HG03039 (cell line): Measurements from ENCODE around the gene FRY.

Experiments used
- ATAC-seq: cut with Tn5 transposase; IDR thresholded peaks from one replicate; pipeline ENCODE4 v1.9.1; 2021; ENCODE audit warnings: mild to moderate bottlenecking, moderate library complexity; ENCODE audit not compliant: unreplicated experiment

Gene FRY

DNA sequence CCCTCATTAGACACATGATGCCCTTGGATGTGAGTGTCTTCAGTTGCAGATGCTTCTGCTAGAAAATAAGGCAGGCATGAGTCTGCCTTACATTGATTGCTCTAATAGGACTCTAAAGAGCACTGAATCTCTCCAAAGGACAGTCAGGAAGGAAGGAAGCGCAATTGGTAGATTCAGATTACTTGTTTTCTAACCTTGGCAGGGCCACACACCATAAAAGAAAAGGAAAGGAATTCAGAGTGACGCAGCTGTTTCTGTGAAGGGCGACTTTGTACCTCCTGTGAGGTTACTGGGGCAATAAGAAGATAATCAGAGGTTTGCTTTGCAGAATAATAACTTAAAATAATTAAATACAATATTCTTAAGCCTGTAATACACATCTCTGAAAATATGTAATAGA, 48.0 kb downstream of the FRY start:
- no peak for ATAC-seq

DNA sequence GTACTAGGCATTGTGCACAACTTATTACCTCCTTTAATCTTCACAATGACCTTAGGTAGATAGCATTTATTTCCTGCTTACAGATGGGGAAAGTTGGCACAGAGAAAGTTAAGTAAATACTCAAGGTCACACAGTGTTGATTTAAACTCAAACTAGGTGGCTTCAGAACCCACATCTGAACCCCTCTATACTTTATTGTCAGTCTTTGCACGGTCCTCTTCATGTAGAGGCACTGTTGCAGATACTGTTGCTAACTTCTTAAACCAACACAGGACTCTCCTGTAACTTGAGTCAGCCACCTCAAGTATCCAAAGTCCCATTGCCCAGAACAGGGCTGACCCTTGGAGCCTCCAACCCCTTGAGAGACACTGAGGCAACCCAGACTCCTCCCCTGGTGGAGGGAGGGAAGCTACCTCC, 48.8 kb downstream of the FRY start:
- ATAC-seq, result no peak

DNA sequence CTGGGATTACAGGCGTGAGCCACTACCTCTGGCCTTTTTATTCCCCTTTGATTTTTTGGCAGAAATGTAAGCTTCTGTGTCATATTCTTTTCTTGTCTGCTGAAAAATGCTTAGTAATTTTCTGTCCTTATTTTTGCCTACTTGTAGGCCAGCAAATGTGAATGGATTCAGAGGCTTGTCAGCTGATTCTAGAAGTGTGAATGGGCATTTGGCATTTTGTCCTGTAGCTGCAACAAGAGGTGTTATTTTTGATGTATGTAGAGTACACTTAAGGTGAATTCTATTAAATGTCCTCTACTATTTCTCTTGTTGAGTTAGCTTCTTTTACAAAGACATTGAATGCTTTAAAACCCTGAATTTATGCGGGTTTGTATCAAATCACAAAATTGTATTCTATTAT, 50.0 kb downstream of the FRY start:
- ATAC-seq, result no peak

DNA sequence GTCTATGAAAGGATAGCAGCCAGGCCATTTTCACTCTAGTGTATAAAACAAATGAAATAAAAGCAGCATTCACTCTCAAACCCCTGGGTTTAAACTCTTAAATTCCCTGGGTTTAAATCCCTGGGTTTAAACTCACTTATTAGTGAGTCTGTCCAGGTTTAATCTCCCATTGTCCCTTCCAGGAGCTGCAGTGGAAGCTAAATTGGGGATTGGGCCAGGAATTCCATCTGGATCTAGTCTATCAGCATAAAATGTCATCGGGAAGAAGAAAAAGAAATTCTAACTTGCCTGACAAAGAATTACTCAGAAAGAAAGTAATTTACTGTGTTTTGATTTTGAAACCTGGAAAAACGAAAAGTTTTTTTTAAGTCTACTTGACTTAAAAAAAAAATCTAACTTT, 54.8 kb downstream of the FRY start:
- no peak for ATAC-seq

DNA sequence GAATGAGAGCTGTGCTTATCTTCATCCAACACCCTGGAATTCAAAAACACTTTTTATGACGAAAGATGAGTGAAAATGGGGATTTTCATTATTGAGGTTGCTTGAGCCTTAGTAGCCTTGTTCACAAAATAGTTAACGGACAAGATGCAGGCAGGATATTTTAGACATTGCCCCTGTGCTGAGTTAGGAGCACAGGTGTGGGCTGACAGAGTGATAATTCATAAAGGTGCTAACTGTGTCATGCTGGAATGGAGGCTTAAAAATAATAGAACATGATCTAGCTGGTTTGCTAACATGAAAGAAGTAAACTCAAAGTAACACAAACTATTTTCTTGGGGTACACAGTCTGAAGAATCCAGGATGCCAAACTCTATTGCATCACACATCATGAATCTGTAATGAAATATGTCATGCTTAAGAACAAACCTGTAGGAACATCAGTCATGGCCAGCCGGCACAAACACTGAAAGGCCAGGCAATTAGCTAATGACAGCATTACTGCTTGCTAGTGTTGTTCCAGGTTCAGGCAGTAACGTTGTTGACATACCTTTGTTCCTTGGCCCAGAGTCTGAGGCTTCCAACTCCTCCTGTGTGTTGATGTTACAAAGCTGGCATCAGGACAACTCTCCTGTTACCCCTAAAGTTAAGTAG, 55.3 kb downstream of the FRY start:
- ATAC-seq, result no peak

DNA sequence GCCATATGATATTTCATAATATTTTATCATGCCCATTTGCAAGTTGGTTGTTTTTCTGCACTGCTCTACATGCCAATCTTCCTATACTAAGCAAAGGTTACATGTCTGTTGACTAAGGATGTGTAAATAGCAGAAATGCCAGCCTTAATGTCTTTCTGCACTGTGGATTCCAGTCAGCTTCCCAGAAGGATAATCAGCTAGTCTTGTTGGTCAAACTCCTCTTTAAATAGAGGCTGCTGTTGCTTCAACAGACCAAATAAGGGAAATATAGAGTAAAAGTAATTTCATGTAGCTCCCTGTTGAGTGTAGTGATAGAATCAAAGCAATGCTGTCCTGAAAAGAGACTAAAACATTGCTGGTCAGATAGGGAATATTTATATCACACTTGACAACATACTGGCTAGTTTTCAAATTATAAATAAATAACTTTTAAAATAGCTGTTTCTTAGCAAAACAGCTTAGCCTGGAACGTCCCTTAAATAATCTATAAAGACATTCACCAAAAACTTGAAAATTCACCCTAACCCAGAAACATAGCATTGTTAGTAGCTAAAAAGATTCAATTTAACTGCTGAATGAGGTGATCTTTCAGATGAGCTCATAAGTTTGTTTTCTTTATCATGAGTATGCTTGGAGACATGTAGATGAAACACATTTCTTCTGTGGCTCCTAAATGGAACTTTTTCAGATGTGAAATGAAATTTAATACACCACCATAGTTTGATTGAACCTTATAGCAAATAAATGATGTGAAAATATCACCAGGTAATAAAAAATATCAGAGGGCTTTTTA, 56.6 kb downstream of the FRY start:
- no peak for ATAC-seq

DNA sequence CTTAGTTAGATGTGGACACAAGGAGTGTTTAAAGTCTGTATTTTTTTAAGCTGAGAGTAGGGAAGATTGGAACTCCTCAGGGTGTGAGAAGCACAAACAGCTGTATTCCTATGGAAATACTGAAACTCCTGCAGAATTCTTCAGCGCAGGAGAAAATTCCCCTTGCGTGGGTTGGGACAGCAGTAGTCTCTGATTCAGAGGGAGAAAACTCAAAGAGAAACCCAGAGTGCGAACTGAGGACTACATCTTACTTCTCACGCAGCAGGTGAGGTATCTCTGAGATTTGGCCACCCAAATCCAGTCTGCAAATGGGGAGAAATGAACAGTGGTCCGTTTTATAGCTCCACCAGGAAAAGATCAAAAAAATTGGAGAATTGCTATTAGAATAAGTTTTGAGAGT, 60.9 kb downstream of the FRY start:
- no peak for ATAC-seq

DNA sequence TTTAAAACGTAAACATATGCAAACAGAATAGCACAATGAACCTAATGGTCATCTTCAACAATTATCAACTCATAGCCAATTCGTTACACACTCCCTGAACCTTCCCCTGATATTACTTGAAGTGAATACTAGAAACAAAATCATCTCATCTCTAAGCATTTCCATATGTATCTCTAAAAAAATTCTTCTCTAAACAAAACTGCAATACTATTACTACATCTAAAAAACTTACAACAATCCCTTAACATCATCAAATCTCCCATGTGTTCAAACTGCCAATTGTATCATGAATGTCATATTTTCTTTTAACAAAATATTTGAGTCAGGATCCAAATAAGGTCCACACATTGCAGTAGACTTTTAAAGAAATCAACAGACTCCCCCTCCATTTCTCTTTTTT, 61.4 kb downstream of the FRY start:
- no peak for ATAC-seq

DNA sequence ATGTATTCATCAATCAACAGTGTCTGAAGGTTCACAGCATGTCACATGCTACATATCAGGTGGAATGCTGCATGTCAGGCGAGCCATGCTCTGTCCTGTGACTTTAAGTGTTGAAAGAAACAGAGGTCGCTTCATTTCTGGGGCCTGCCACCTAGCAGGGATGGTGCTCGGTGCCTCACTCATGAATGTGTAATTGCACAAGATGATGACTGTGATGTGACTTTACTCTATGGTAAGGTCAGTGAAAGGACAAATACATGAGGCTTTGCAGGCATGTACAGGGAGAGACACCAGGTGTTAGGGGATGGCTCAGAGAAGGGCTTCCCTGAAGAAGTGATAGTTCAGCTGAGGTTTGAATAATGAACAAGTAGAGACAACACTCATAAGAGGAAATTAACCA, 66.7 kb downstream of the FRY start:
- ATAC-seq, result no peak

DNA sequence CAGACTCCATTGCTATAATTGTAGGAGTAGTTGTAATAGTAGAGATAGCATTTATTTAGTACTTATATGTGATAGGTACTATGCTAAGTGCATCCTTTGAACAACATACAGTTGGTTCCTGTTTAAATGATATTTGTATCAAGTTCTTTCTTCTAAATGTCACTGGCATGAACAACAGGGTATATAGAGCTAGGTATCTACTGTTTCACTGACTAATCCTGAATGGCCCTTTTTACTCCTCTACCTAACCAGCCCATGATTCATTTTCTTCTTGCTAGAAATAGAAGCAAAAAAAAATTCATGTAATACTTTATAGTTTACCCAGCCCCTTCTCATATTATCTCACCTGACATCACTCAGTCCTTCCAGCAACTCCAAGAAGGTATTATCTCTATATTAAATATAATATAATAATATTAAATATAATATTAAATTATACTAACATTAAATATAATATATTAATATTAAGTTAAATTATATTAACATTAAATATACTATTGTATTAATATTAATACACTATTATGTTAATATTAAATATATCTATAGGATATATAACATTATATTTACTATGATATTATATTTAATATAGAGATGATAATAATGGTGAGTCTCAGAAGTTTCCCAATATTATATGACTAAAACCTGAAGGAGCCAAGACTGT, 74.2 kb downstream of the FRY start:
- ATAC-seq, result no peak

DNA sequence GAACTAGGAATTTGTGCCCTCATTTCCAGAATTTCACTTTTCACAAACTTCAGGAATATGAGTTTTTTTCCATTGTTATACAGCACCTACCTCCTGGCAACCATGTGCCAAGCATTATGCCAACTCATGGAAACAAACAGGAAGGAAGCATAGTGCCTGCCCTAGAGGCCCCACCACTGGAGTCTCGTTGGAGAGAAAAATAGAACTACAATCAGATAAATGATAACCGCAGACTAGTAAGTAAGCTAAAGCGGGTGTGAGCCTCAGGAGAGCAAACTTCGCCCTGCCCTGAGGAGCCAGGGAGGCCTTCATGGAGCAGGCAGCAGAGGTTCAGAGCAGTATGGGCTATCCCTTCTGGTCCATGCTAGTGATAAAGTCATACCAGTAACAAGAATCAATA, 75.9 kb downstream of the FRY start:
- ATAC-seq, result no peak

DNA sequence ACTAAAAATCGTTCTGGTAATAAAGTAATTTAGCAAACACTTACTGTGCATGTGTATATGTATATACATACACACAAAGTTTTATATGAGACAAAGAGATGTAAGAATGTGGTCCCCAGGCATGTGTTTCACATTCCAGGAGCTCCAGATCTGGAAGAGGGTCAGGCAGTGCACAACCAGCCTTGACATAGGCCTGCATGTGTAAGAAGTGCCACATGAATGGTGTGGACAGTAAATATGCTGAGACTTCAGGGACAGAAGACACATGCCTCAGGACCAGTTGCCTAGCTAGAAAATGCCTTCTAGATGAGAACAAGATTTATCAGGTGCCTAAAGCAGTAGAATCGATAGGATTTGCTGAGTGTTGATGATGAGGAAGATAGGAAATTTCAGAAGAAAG, 76.4 kb downstream of the FRY start:
- ATAC-seq, result no peak

DNA sequence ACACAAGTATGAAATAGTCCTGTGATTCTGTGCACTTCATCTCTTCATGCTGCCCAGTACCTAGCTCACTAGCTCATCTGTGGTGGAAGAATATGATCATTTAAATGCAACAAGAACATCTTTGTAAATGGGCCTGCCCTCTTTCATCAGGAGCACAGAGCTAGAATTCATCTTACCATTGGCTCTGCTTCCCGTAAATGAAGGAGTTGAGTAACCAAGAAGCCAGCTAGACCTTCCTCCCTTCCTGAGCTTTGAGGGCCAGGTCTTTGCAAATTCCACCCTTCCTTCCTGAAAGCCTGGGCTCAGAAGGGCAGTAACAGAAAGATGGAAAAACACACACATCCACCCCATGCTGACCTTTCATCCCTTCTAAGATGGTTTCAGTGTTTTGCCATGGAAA, 82.0 kb downstream of the FRY start:
- ATAC-seq, result no peak

DNA sequence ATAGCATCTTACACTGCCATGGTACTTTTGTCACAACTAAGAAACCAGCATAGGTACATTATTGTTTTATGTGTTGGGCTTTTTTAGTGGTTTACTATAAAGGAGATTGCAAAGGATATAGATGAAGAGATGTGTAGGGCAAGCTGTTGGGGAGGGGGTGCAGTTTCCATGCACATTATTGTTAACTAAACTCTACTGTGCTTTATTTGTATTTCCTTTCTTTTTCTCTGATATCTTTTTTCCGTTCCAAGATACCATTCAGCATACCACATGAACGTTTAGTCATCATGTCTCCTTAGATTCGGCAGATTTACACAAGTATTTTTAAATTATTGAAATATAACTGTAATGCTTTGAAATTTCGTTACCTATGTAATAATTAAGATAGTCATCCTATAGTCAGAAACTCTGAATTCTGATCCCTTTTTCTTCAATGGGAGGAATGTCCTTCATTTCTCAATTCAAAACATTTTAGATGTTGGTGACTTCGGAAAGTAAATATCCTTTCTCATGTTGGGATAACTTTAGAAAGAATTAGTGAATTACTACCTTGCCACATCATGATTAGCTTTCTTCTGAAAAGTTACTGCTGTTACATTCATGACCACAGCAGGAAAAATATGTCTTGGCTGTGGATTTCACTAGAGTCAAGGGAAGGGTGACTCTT, 82.8 kb downstream of the FRY start:
- ATAC-seq, result no peak

DNA sequence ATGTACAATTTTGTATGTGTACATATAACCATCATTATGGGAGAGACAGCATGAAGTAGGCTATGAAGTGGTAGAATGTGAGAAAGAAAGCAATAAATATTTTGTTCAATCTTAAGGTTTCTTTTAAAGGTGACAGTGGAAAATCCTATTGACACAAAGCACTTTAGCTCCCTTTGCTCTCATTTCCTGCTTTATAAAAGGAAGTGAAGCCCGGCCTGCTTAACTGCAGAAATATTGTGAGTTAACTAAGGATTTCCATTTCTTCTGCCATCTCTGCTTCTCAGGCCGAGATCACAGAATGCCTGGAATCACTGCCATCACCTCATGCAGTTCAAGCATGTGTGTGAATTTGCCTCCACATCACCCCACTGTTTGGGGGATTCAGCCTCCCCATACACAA, 83.5 kb downstream of the FRY start:
- ATAC-seq, result no peak

DNA sequence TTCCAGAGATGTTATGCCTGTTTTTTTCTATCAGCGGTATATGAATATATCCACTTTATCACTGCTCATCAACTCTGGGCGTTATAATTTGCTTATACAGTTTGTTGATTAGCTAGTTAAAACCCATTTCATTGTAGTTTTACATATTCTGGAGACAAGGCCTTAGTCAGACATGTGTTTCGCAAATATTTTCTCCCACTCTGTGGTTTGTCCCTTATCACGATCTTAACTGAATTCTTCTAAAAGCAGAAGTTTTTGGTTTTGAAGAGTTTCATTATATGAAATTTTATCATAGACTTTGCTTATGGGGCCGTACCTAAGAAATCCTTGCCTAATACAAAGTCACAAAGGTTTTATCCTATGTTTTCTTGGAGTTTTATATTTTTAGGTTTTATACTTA, 84.6 kb downstream of the FRY start:
- ATAC-seq, result no peak

DNA sequence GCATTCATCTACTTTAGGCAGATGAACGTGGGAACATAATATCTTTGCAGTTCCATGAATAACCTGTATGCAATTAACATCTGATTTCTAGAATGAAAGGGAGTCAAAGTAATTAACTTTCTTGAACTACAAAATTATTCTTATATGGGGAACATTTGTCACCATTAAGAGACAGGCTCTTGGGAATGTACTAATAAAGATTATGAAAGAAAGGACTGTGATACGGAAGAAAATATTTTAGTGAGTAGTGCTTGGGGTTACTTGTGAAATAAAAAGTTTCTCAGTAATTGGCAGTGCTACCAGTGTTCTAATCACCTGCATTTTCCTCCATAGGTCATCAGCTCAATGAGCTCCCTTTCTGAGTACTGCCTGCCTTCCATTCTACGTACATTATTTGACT, 85.4 kb downstream of the FRY start:
- ATAC-seq, result no peak

DNA sequence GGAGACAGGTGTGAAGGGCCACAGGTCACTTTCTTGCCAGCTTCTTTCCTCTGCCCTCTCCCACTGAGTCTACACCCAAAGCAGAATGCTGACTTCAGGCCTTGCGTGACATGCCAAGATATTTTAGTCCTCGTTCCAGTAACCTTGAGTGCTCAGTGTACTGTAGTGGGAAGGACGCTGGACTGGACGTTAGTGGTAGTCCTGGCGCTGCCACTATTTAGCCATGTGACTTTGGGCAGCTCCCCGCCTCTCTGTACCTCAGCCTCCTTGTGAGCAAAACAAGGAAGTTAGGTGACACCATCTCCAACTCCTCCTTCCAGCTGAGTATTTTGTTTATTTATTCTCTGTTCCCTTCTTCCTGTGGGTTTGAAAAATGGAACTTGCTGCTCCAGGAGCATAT, 86.1 kb downstream of the FRY start:
- ATAC-seq, result no peak

DNA sequence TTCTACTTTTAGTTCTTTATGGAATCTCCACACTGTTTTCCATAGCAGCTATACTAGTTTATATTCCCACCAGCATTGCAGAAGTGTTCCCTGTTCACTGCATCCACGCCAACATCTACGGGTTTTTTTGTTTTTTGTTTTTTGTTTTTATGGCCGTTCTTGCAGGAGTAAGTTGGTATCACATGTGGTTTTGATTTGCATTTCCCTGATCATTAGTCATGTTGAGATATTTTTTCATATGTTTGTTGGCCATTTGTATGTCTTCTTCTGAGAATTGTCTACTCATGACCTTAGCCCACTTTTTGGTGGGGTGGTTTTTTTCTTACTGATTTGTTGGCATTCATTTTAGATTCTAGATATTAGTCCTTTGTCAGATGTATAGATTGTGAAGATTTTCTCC, 89.7 kb downstream of the FRY start:
- no peak for ATAC-seq

DNA sequence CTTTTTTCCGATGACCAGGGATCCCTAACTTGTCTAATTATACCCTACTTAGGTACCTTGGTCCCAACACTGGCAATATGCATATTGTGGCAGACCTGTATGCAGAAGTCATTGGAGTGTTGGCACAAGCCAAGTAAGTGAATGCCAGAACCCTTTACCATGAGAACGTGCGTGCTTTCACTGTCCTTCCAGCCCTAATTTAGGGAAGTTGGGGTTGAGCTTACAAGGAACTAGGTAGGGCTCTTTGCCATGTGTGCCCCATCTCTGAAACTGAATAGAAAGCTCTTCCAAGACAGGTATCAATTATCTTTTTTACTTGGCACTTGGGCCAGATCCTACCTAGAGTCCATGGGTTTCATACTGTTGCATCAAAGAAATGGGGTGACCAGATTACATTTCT, 93.2 kb downstream of the FRY start:
- ATAC-seq, result no peak

DNA sequence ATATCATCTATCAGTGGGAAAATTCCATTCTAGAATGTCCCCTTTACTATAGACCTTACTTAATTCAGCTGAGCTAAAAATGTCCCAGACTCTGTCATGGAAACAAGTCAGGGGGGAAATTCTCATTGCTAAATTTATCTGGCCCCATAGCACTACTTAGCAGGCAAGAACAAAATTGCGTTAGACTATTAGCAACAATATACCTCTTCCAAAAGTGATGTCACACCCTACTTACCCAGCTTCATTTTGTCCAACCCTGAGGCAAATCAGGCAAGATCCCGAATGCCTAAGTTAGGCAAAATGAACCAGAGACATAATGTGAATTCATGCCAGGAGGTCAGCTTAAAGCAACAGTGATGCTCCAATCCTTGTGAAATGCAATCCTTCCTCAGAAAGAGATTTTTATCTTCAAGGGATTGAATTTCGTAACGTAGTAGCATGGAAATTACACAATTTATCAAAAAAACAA, 93.7 kb downstream of the FRY start:
- no peak for ATAC-seq

DNA sequence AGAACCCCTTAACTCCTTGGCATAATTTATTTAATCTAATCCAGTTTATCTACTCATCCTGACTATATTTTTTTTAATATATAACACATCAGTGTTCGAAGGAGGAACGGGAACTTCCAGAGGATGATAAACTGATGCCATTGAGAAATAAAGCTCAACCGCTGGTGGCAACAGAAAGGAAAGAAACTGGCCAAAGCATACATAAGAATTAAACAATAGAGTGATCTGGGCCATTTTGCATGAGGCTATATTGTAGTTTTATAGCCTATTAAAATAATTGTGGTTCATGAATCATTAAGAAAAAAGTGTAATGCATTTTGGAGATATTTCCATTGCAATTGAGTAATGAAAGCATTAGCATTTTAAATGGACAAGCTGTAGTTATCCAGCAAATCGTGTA, 94.2 kb downstream of the FRY start:
- ATAC-seq, result no peak
